Vagina (tissue), 2 donors: ENCODE data around the gene MTUS2.

Experiments
- POLR2A ChIP-seq, 2 donors: fragments of 450-650 bp; IDR thresholded peaks; one replicate each; pipeline ENCODE4 v1.6.1; 2017; ENCODE audit warnings: antibody characterized with exemption in 2 of 2, mild to moderate bottlenecking in 2 of 2, moderate library complexity in 2 of 2
- TF ChIP-seq, protein P1 (sequence below), 3 experiments: fragments of 450-650 bp in 2 of 3; fragments of 200-600 bp in 1 of 3; sonication (generic) in 1 of 3; IDR thresholded peaks; one replicate each; pipeline ENCODE4 v1.5.1; 2017 to 2019; ENCODE audit warnings: antibody characterized with exemption in 3 of 3, mild to moderate bottlenecking in 2 of 3, moderate library complexity in 2 of 3

DNA sequence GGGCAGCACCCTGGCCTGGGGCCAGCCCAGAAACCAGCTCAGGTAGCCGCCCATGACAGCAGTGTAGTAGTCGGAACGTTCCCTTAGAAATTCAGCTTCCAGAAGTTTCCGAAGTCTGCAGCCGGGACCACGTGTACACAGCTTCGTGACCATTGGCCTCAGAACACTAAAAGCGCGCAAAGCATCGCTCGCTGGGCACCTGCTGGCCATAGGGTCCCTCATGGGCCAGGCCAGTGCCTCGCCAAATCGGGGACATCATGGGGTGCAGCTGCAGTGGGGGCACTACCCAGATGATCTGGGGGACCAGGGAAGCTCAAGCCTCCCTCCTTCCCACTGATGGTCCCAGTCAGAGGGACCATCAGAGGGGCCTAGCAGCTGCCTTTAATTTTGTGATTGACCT lies 384.5 kb downstream of the MTUS2 start:
- TF ChIP-seq, protein P1, sequence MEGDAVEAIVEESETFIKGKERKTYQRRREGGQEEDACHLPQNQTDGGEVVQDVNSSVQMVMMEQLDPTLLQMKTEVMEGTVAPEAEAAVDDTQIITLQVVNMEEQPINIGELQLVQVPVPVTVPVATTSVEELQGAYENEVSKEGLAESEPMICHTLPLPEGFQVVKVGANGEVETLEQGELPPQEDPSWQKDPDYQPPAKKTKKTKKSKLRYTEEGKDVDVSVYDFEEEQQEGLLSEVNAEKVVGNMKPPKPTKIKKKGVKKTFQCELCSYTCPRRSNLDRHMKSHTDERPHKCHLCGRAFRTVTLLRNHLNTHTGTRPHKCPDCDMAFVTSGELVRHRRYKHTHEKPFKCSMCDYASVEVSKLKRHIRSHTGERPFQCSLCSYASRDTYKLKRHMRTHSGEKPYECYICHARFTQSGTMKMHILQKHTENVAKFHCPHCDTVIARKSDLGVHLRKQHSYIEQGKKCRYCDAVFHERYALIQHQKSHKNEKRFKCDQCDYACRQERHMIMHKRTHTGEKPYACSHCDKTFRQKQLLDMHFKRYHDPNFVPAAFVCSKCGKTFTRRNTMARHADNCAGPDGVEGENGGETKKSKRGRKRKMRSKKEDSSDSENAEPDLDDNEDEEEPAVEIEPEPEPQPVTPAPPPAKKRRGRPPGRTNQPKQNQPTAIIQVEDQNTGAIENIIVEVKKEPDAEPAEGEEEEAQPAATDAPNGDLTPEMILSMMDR (IDR thresholded peaks at IDR 0.05) = no peak
- TF ChIP-seq POLR2A (IDR thresholded peaks at IDR 0.05) = no peak
